Mesenchymal stem cell (in vitro differentiated cells and primary cell): ENCODE measurements around the gene GFOD2.

ENCODE experiments used
- DNase-seq: peaks from one replicate; pipeline ENCODE4 v3.0.0-alpha.2; 2013
- H2AFZ ChIP-seq: one replicate; pipeline ENCODE4 v1.6.1; 2013; ENCODE audit warnings: low read depth, mild to moderate bottlenecking, control low read depth, inconsistent platforms, low read length, moderate library complexity
- H2AK5ac ChIP-seq: 2 replicates; pipeline ENCODE4 v1.6.1; 2013; ENCODE audit warnings: low read length, moderate library complexity, mild to moderate bottlenecking, inconsistent platforms; ENCODE audit not compliant: severe bottlenecking
- H2BK120ac ChIP-seq: one replicate; pipeline ENCODE4 v1.6.1; 2013; ENCODE audit warnings: low read depth, mild to moderate bottlenecking, inconsistent platforms, low read length, moderate library complexity
- H2BK12ac ChIP-seq, 2 experiments: one replicate each; pipeline ENCODE4 v1.6.1; 2013; ENCODE audit warnings: inconsistent platforms in 2 of 2, low read length in 2 of 2, mild to moderate bottlenecking in 2 of 2, moderate library complexity in 2 of 2, control low read depth in 1 of 2
- H2BK15ac ChIP-seq: one replicate; pipeline ENCODE4 v1.6.1; 2013; ENCODE audit warnings: mild to moderate bottlenecking, low read depth, inconsistent platforms; ENCODE audit not compliant: poor library complexity, severe bottlenecking
- H2BK5ac ChIP-seq: 2 replicates; pipeline ENCODE4 v1.6.1; 2013; ENCODE audit warnings: low read depth, mild to moderate bottlenecking, low read length, control low read depth, inconsistent platforms; ENCODE audit not compliant: poor library complexity, severe bottlenecking
- H3K14ac ChIP-seq, 2 experiments: one replicate each; pipeline ENCODE4 v1.6.1; 2013; ENCODE audit warnings: inconsistent platforms in 2 of 2, low read length in 2 of 2, control low read depth in 1 of 2, mild to moderate bottlenecking in 1 of 2, moderate library complexity in 1 of 2
- H3K18ac ChIP-seq, 2 experiments: one replicate each; pipeline ENCODE4 v1.6.1; 2013; ENCODE audit warnings: inconsistent platforms in 2 of 2, low read length in 2 of 2, control low read depth in 1 of 2, low read depth in 1 of 2, mild to moderate bottlenecking in 1 of 2
- H3K23ac ChIP-seq, 2 experiments: one replicate each; pipeline ENCODE4 v1.6.1; 2013; ENCODE audit warnings: inconsistent platforms in 2 of 2, low read length in 2 of 2, mild to moderate bottlenecking in 2 of 2, moderate library complexity in 2 of 2, control low read depth in 1 of 2
- H3K27ac ChIP-seq: 2 replicates; pipeline ENCODE4 v1.5.1; 2013; ENCODE audit warnings: mild to moderate bottlenecking, moderate library complexity, low read length, control low read depth, inconsistent platforms; ENCODE audit not compliant: poor library complexity, severe bottlenecking
- H3K27me3 ChIP-seq, 2 experiments: 2 replicates each; pipeline versions ENCODE4 v1.6.1 to v1.7.0; 2013; ENCODE audit warnings: low read length in 2 of 2, mild to moderate bottlenecking in 2 of 2, moderate library complexity in 2 of 2, control low read depth in 1 of 2, inconsistent platforms in 1 of 2; ENCODE audit not compliant: control insufficient read depth in 1 of 2, insufficient read depth in 1 of 2
- H3K36me3 ChIP-seq, 2 experiments: 2 replicates each; pipeline versions ENCODE4 v1.6.1 to v1.7.0; 2013; ENCODE audit warnings: low read length in 2 of 2, control low read depth in 1 of 2, inconsistent platforms in 1 of 2, low read depth in 1 of 2, mild to moderate bottlenecking in 1 of 2; ENCODE audit not compliant: insufficient read depth in 2 of 2, control insufficient read depth in 1 of 2
- H3K4ac ChIP-seq, 2 experiments: one replicate each; pipeline ENCODE4 v1.6.1; 2013; ENCODE audit warnings: inconsistent platforms in 2 of 2, low read length in 2 of 2, mild to moderate bottlenecking in 2 of 2, moderate library complexity in 2 of 2, control low read depth in 1 of 2, low read depth in 1 of 2
- H3K4me1 ChIP-seq: 2 replicates; pipeline ENCODE4 v1.6.1; 2013; ENCODE audit warnings: low read depth, low read length, control low read depth; ENCODE audit not compliant: control insufficient read depth, insufficient read depth
- H3K4me2 ChIP-seq: 2 replicates; pipeline ENCODE4 v1.6.1; 2013; ENCODE audit warnings: low read length, mild to moderate bottlenecking, inconsistent platforms; ENCODE audit not compliant: poor library complexity, severe bottlenecking
- H3K4me3 ChIP-seq, 2 experiments: 2 replicates each; pipeline versions ENCODE4 v1.5.1 to v1.7.0; 2013; ENCODE audit warnings: low read length in 2 of 2, mild to moderate bottlenecking in 2 of 2, control low read depth in 1 of 2, low read depth in 1 of 2; ENCODE audit not compliant: insufficient read depth in 1 of 2
- H3K79me1 ChIP-seq: replicated peaks from 2 replicates; pipeline ENCODE4 v1.6.1; 2013; ENCODE audit warnings: mild to moderate bottlenecking, control low read depth, low read length, inconsistent platforms; ENCODE audit not compliant: poor library complexity, severe bottlenecking
- H3K9ac ChIP-seq: 2 replicates; pipeline ENCODE4 v1.7.0; 2013; ENCODE audit warnings: mild to moderate bottlenecking, low read length, moderate library complexity
- H3K9me3 ChIP-seq: 2 replicates; pipeline ENCODE4 v1.7.0; 2013; ENCODE audit warnings: mild to moderate bottlenecking, low read length; ENCODE audit not compliant: control insufficient read depth
- H4K8ac ChIP-seq: one replicate; pipeline ENCODE4 v1.6.1; 2013; ENCODE audit warnings: inconsistent platforms, mild to moderate bottlenecking, low read length, moderate library complexity
- H4K91ac ChIP-seq: one replicate; pipeline ENCODE4 v1.6.1; 2013; ENCODE audit warnings: mild to moderate bottlenecking, low read length, inconsistent platforms
- WGBS: methylation state at CpG from one replicate; pipeline ENCODE4 v1.1.7; 2013; ENCODE audit warnings: mixed read lengths; 5-methylcytosine and 5-hydroxymethylcytosine counted together

GFOD2 gene

GRCh38 chr16:67651039-67651438 is 68.1 kb downstream of the GFOD2 start:
- 95% methylated on average over 7 of the region's 7 CpGs for WGBS
- no peak overlapping the region for H4K91ac ChIP-seq
- H4K8ac ChIP-seq, result no peak overlapping the region
- no peak overlapping the region for H3K9ac ChIP-seq
- H2BK5ac ChIP-seq, result no peak overlapping the region
- H3K4me3 ChIP-seq, result no peak overlapping the region
- no peak overlapping the region for H3K23ac ChIP-seq
- no peak overlapping the region for H2AFZ ChIP-seq
- H3K36me3 ChIP-seq, result no peaks in the 10 kb centered on the region
- DNase-seq, result no peak
- no peaks in the 10 kb centered on the region for H3K79me1 ChIP-seq
- no peak overlapping the region for H3K4me2 ChIP-seq
- no peak overlapping the region for H3K14ac ChIP-seq
- no peaks in the 10 kb centered on the region for H3K9me3 ChIP-seq
- H2BK120ac ChIP-seq, result no peak overlapping the region
- peaks cover 12% of the 10 kb centered on the region for H3K4me1 ChIP-seq
- H2BK12ac ChIP-seq, result no peak overlapping the region
- no peak overlapping the region for H2AK5ac ChIP-seq
- no peak overlapping the region for H3K18ac ChIP-seq
- no peak overlapping the region for H2BK15ac ChIP-seq
- no peak overlapping the region for H3K27ac ChIP-seq
- H3K27me3 ChIP-seq, result peaks cover 43 to 75% of the 10 kb centered on the region in 2 experiments
- no peak overlapping the region for H3K4ac ChIP-seq

- Histone ChIP-seq H3K9ac (no peak overlapping the region), H3K14ac (no peak overlapping the region), H3K27ac (no peak overlapping the region), H3K4ac (no peak overlapping the region), H3K4me3 (no peak overlapping the region), H3K4me2 (no peak overlapping the region), H3K23ac (no peak overlapping the region), H2AK5ac (no peak overlapping the region), H2BK120ac (no peak overlapping the region), H2BK5ac (no peak overlapping the region), H3K9me3 (no peaks in the 10 kb centered on the region), H2AFZ (no peak overlapping the region), H2BK15ac (no peak overlapping the region), H4K8ac (no peak overlapping the region), H3K36me3 (no peaks in the 10 kb centered on the region), H3K79me1 (no peaks in the 10 kb centered on the region), H4K91ac (no peak overlapping the region), H3K27me3 (peaks cover 48 to 85% of the 10 kb centered on the region in 2 experiments), H2BK12ac (no peak overlapping the region), H3K4me1 (peaks cover 14% of the 10 kb centered on the region), H3K18ac (no peak overlapping the region)
- no peak for DNase-seq
- 79% methylated on average over 8 of the region's 8 CpGs for WGBS
Observed at GRCh38 chr16:67650023-67650422, 69.1 kb downstream of the GFOD2 start.

- H4K8ac ChIP-seq, result no peak overlapping the region
- no peak overlapping the region for H3K27ac ChIP-seq
- no peak overlapping the region for H3K14ac ChIP-seq
- H3K79me1 ChIP-seq, result no peaks in the 10 kb centered on the region
- no peak overlapping the region for H2AK5ac ChIP-seq
- H2AFZ ChIP-seq, result no peak overlapping the region
- 64% methylated on average over 30 of the region's 34 CpGs for WGBS
- no peak overlapping the region for H3K9ac ChIP-seq
- H4K91ac ChIP-seq, result no peak overlapping the region
- peaks cover 19% of the 10 kb centered on the region for H3K4me1 ChIP-seq
- H3K27me3 ChIP-seq, result peaks cover 46 to 86% of the 10 kb centered on the region in 2 experiments
- no peaks in the 10 kb centered on the region for H3K36me3 ChIP-seq
- H3K4me3 ChIP-seq, result no peak overlapping the region
- no peak overlapping the region for H2BK15ac ChIP-seq
- no peak overlapping the region for H3K18ac ChIP-seq
- DNase-seq, result no peak
- no peak overlapping the region for H2BK12ac ChIP-seq
- H3K4me2 ChIP-seq, result no peak overlapping the region
- H3K4ac ChIP-seq, result no peak overlapping the region
- no peak overlapping the region for H2BK120ac ChIP-seq
- H2BK5ac ChIP-seq, result no peak overlapping the region
- H3K9me3 ChIP-seq, result no peaks in the 10 kb centered on the region
- H3K23ac ChIP-seq, result no peak overlapping the region
Observed at GRCh38 chr16:67649494-67649931, 69.6 kb downstream of the GFOD2 start.

- Histone ChIP-seq H3K27ac (no peak overlapping the region), H3K4me1 (peaks cover 20% of the 10 kb centered on the region), H3K4me2 (no peak overlapping the region), H3K4me3 (no peak overlapping the region), H2BK5ac (no peak overlapping the region), H2BK15ac (no peak overlapping the region), H3K27me3 (peaks cover 46 to 90% of the 10 kb centered on the region in 2 experiments), H3K36me3 (no peaks in the 10 kb centered on the region), H3K18ac (no peak overlapping the region), H2AK5ac (no peak overlapping the region), H3K14ac (no peak overlapping the region), H3K4ac (no peak overlapping the region), H2AFZ (no peak overlapping the region), H2BK12ac (no peak overlapping the region), H4K8ac (no peak overlapping the region), H3K9ac (no peak overlapping the region), H3K23ac (no peak overlapping the region), H3K79me1 (no peaks in the 10 kb centered on the region), H3K9me3 (no peaks in the 10 kb centered on the region), H2BK120ac (no peak overlapping the region), H4K91ac (no peak overlapping the region)
- 85% methylated on average over 35 of the region's 35 CpGs for WGBS
- DNase-seq, result no peak
Observed at GRCh38 chr16:67648764-67649407, 70.2 kb downstream of the GFOD2 start.
